ENCODE measurements around the gene SLC6A17.

The SLC6A17 gene

GRCh38 chr1:110223127-110223526 is 72.8 kb downstream of the SLC6A17 start:
- DNase-seq (ENCODE audit: low read depth): no peak

GRCh38 chr1:110223581-110223980 is 73.3 kb downstream of the SLC6A17 start:
- no peak for DNase-seq (ENCODE audit: low read depth)

GRCh38 chr1:110224240-110224995 is 74.1 kb downstream of the SLC6A17 start:
- DNase-seq (ENCODE audit: low read depth): no peak

- DNase-seq (ENCODE audit: low read depth): no peak
Measured at GRCh38 chr1:110225212-110225611, 74.9 kb downstream of the SLC6A17 start.

GRCh38 chr1:110225756-110226404 is 75.6 kb downstream of the SLC6A17 start:
- no peak for DNase-seq (ENCODE audit: low read depth)

- DNase-seq (ENCODE audit: low read depth): no peak
Measured at GRCh38 chr1:110227774-110228173, 77.5 kb downstream of the SLC6A17 start.

- DNase-seq (ENCODE audit: low read depth): no peak
Measured at GRCh38 chr1:110228381-110228780, 78.1 kb downstream of the SLC6A17 start.

- no peak for DNase-seq (ENCODE audit: low read depth)
Measured at GRCh38 chr1:110228869-110229268, 78.6 kb downstream of the SLC6A17 start.

GRCh38 chr1:110229348-110230001 is 79.2 kb downstream of the SLC6A17 start:
- DNase-seq (ENCODE audit: low read depth): no peak

GRCh38 chr1:110230381-110231199 is 80.3 kb downstream of the SLC6A17 start:
- no peak for DNase-seq (ENCODE audit: low read depth)

- DNase-seq (ENCODE audit: low read depth): no peak
Measured at GRCh38 chr1:110233861-110234260, 83.6 kb downstream of the SLC6A17 start.

- no peak for DNase-seq (ENCODE audit: low read depth)
Measured at GRCh38 chr1:110234691-110235090, 84.4 kb downstream of the SLC6A17 start.

- no peak for DNase-seq (ENCODE audit: low read depth)
Measured at GRCh38 chr1:110235181-110235833, 85.0 kb downstream of the SLC6A17 start.

- peak; percentile 74 for DNase-seq (ENCODE audit: low read depth)
Measured at GRCh38 chr1:110235834-110236682, 85.8 kb downstream of the SLC6A17 start.

GRCh38 chr1:110237386-110238152 is 87.3 kb downstream of the SLC6A17 start:
- DNase-seq (ENCODE audit: low read depth): no peak

- DNase-seq (ENCODE audit: low read depth): no peak
Measured at GRCh38 chr1:110239441-110240430, 89.4 kb downstream of the SLC6A17 start.

- DNase-seq (ENCODE audit: low read depth): no peak
Measured at GRCh38 chr1:110240476-110241210, 90.3 kb downstream of the SLC6A17 start.

GRCh38 chr1:110241516-110241915 is 91.2 kb downstream of the SLC6A17 start:
- DNase-seq (ENCODE audit: low read depth): no peak
